ENCODE data around the gene MMP14. TPM values are rescaled to one million over a fixed set of nuclear protein-coding genes. Genes with fewer than 3 reads are reported as not detected.

Gene MMP14
- total and polyA plus RNA-seq, 2 of the 13 experiments (the other 11 are each of a cell fraction or from before 2014, with no cell fraction given), result 5.2 to 9.8 TPM

DNA sequence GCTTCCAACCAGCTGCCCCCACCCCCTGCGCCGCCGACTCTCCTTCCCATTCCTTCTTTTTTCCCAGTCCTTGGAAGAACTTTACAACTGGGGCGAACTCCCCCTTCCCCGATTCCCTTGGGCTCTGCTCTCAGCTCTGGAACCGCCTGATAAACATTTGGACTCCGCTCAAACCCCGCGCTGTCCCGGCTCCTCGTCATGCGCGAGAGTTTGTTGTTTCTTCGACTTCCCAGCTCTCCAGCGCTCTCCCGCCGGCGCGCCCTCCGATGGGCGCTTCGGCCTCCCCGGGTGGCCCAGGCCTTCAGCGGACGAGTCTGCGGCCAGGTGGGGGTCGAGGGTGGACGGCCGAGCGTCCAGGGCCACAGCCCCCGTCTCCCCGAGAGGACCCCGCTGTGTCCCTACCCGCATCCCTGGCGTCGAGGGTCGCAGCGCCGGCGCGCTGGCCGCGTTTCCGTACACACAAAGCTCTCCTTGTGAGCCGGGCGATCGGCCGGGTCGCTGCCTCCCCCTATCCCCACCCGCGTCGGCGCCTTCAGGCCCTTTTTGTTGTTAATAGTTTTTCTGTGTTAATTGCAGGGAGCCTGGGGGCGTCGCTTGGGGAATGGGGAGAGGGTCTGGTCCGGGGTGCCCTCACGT is 847 bp downstream of the MMP14 start:
- Histone ChIP-seq H3K4me3 (replicated peaks in 1 of 3; ENCODE audit: insufficient read depth in 1 of 3, low read depth in 2 of 3, low read length in 3 of 3) (peak overlapping the region; percentile 55 to 71 (median 57)), H3K4me1 (ENCODE audit: insufficient read depth, low read length) (peaks cover 41% of the 10 kb centered on the region), H3K27ac (ENCODE audit: extremely low read length, insufficient read depth, low read length) (no peak overlapping the region), H3K9me3 (ENCODE audit: low read length) (no peaks in the 10 kb centered on the region), H4K20me1 (ENCODE audit: insufficient read depth, low read length) (no peaks in the 10 kb centered on the region), H3K36me3 (replicated peaks in 1 of 2; ENCODE audit: control insufficient read depth in 1 of 2, insufficient read depth in 2 of 2, low read length in 2 of 2) (peaks cover 9 to 14% of the 10 kb centered on the region in 2 experiments), H3K27me3 (ENCODE audit: control insufficient read depth in 1 of 2, insufficient read depth in 2 of 2, low read length in 2 of 2) (no peaks in the 10 kb centered on the region), H3K9ac (ENCODE audit: insufficient read depth, low read depth, low read length) (peak overlapping the region; percentile 73), H2AFZ (ENCODE audit: low read length) (peak overlapping the region; percentile 4), H3K79me2 (ENCODE audit: insufficient read depth, low read length) (no peaks in the 10 kb centered on the region), H3K4me2 (ENCODE audit: low read depth, low read length) (peak overlapping the region; percentile 79)
- intact Hi-C loops (cut with micrococcal nuclease; ENCODE audit: unreplicated experiment), result loop anchor here (2.0 kb wide), 1 partner anchor 16 kb away; no protein-coding TSS in a partner anchor
- in situ Hi-C loops (cut with HindIII; ENCODE audit: extremely low pct_ligation_motif_present, low pct_unique_long_range_greater_than_20kb), result no loop called here
- ATAC-seq, result peak; percentile 74
- ChIA-PET CTCF (ENCODE audit: low intra/inter-chr PET ratio, low total read pairs) (interaction anchor here (2.4 to 2.6 kb wide), 2 partner anchors 16 to 280 kb away, joined by 10 read pairs; no protein-coding TSS in a partner anchor), POLR2A (interaction anchor here (0.9 to 3.7 kb wide), 16 partner anchors 9 to 1434 kb away, joined by 3 to 27 read pairs (median 6); partner anchors contain the start of genes ACIN1, C14orf119, DAD1 and LRP10)
- no TSS peak for BruUV-seq (replicated peaks)
- WGBS (ENCODE audit: low lambda C conversion rate), result 28% methylated on average over 57 of the region's 57 CpGs
- DNase-seq (ENCODE audit: low spot score), result peak; percentile 68
- FAIRE-seq, result peak; percentile 36
- TF ChIP-seq ZFP1 (CRISPR knock-in tag; IDR thresholded peaks at IDR 0.05) (no peak), ZNF570 (CRISPR knock-in tag; IDR thresholded peaks at IDR 0.05; ENCODE audit: borderline replicate concordance) (no peak; the same call in 1 of the 2 replicates), TCF12 (IDR thresholded peaks at IDR 0.05) (no peak), TCF12 (CRISPR knock-in tag; IDR thresholded peaks at IDR 0.05) (peak; percentile 80; the same call in 1 of the 2 replicates), ARHGAP35 (CRISPR knock-in tag; IDR thresholded peaks at IDR 0.05; ENCODE audit: borderline replicate concordance) (peak; percentile 62; the same call in 1 of the 2 replicates), SAP130 (CRISPR knock-in tag; IDR thresholded peaks at IDR 0.05; ENCODE audit: low read depth) (0 out of 2 replicates have a peak, but pooled peaks have one; percentile 18), NFIB (CRISPR knock-in tag; IDR thresholded peaks at IDR 0.05; ENCODE audit: borderline replicate concordance) (peak; percentile 70; the same call in 1 of the 2 replicates), MYC (CRISPR knock-in tag; IDR thresholded peaks at IDR 0.05; ENCODE audit: borderline replicate concordance) (peak; percentile 38; the same call in 1 of the 2 replicates), MEIS1 (CRISPR knock-in tag; IDR thresholded peaks at IDR 0.05; ENCODE audit: borderline replicate concordance) (0 out of 2 replicates have a peak, but pooled peaks have one; percentile 73), THAP9 (CRISPR knock-in tag; IDR thresholded peaks at IDR 0.05; ENCODE audit: borderline replicate concordance) (no peak; the same call in 1 of the 2 replicates), KDM1A (CRISPR knock-in tag; IDR thresholded peaks at IDR 0.05) (no peak), ZNF543 (CRISPR knock-in tag; IDR thresholded peaks at IDR 0.05) (no peak), ZNF205 (CRISPR knock-in tag; IDR thresholded peaks at IDR 0.05) (peak; percentile 57; the same call in 1 of the 2 replicates), ZNF446 (CRISPR knock-in tag; IDR thresholded peaks at IDR 0.05) (peak; percentile 79; the same call in 1 of the 2 replicates), NCOA5 (CRISPR knock-in tag; IDR thresholded peaks at IDR 0.05) (no peak)
- TF ChIP-seq, protein P1, sequence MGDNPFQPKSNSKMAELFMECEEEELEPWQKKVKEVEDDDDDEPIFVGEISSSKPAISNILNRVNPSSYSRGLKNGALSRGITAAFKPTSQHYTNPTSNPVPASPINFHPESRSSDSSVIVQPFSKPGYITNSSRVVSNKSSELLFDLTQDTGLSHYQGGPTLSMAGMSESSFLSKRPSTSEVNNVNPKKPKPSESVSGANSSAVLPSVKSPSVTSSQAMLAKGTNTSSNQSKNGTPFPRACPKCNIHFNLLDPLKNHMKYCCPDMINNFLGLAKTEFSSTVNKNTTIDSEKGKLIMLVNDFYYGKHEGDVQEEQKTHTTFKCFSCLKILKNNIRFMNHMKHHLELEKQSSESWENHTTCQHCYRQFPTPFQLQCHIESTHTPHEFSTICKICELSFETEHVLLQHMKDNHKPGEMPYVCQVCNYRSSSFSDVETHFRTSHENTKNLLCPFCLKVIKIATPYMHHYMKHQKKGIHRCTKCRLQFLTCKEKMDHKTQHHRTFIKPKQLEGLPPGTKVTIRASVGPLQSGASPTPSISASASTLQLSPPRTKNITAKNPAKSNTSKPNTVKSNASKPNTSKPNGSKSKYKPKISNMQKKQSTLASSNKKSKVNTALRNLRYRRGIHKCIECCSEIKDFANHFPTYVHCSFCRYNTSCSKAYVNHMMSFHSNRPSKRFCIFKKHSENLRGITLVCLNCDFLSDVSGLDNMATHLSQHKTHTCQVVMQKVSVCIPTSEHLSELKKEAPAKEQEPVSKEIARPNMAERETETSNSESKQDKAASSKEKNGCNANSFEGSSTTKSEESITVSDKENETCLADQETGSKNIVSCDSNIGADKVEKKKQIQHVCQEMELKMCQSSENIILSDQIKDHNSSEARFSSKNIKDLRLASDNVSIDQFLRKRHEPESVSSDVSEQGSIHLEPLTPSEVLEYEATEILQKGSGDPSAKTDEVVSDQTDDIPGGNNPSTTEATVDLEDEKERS (CRISPR knock-in tag; IDR thresholded peaks at IDR 0.05), result peak; percentile 52; the same call in 1 of the 2 replicates
- TF ChIP-seq, protein P2, sequence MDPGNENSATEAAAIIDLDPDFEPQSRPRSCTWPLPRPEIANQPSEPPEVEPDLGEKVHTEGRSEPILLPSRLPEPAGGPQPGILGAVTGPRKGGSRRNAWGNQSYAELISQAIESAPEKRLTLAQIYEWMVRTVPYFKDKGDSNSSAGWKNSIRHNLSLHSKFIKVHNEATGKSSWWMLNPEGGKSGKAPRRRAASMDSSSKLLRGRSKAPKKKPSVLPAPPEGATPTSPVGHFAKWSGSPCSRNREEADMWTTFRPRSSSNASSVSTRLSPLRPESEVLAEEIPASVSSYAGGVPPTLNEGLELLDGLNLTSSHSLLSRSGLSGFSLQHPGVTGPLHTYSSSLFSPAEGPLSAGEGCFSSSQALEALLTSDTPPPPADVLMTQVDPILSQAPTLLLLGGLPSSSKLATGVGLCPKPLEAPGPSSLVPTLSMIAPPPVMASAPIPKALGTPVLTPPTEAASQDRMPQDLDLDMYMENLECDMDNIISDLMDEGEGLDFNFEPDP (CRISPR knock-in tag; conservative IDR thresholded peaks at IDR 0.05), result 0 out of 2 replicates have a peak, but pooled peaks have one; percentile 75
